NCI-H2081 (cell line): ENCODE results near the gene GC.
"Not testable (repeated sequence)": the region's sequence is repeated elsewhere in the genome, so short reads cannot be mapped to it uniquely, and the experiment has no call there.

Source experiments
- DNase-seq, 2 experiments: peaks; one replicate each; lab custom pipeline; 2025; lab: John Stamatoyannopoulos, UW

GC gene

GRCh38 chr4:71765821-71766383 is 18.0 kb downstream of the GC start:
- no peak for DNase-seq

GRCh38 chr4:71765350-71765749 is 18.5 kb downstream of the GC start:
- DNase-seq, result no peak

GRCh38 chr4:71752383-71753042 is 31.4 kb downstream of the GC start:
- DNase-seq, result no peak

GRCh38 chr4:71749008-71749594 is 34.8 kb downstream of the GC start:
- no peak for DNase-seq

- no peak for DNase-seq
These were observed 37.5 kb downstream of the GC start for GRCh38 chr4:71746379-71746778.

GRCh38 chr4:71738782-71739181 is 45.1 kb downstream of the GC start:
- not testable (repeated sequence) for DNase-seq

GRCh38 chr4:71732706-71733105 is 51.2 kb downstream of the GC start:
- peak in 1 of 2 experiments; percentile 24 for DNase-seq

- DNase-seq, result no peak
These were observed 51.8 kb downstream of the GC start for GRCh38 chr4:71732066-71732465.

- no peak for DNase-seq
These were observed 54.0 kb downstream of the GC start for GRCh38 chr4:71729856-71730255.

GRCh38 chr4:71713611-71714203 is 70.2 kb downstream of the GC start:
- DNase-seq, result peak; percentile 12 to 13

- DNase-seq, result no peak
These were observed 71.9 kb downstream of the GC start for GRCh38 chr4:71711985-71712348.

GRCh38 chr4:71711044-71711984 is 72.6 kb downstream of the GC start:
- peak in 1 of 2 experiments; percentile 38 for DNase-seq

GRCh38 chr4:71709961-71710360 is 73.9 kb downstream of the GC start:
- DNase-seq, result no peak

GRCh38 chr4:71698141-71698540 is 85.7 kb downstream of the GC start:
- DNase-seq, result no peak

GRCh38 chr4:71697031-71697430 is 86.8 kb downstream of the GC start:
- no peak for DNase-seq

GRCh38 chr4:71694961-71695360 is 88.9 kb downstream of the GC start:
- no peak for DNase-seq

GRCh38 chr4:71692963-71693362 is 90.9 kb downstream of the GC start:
- DNase-seq, result no peak

GRCh38 chr4:71692198-71692597 is 91.7 kb downstream of the GC start:
- no peak for DNase-seq
